HepG2 (cell line): Measurements from ENCODE around the gene IRAK3. TPM values are rescaled to one million over a fixed set of nuclear protein-coding genes. Genes with fewer than 3 reads are reported as not detected.

Experiments
- CC2D1A ChIP-seq: sonication (generic); formaldehyde crosslinking; IDR thresholded peaks from 2 replicates; pipeline ENCODE4 v1.8.1; 2023; ENCODE audit warnings: mild to moderate bottlenecking, missing genetic modification reagents
- ETV5 ChIP-seq: IDR thresholded peaks from 2 replicates; pipeline ENCODE4 v1.6.1; 2018; ENCODE audit warnings: missing biosample characterization, missing genetic modification reagents, inconsistent platforms, borderline replicate concordance
- FIP1L1 ChIP-seq: fragments of 200-400 bp; formaldehyde crosslinking; IDR thresholded peaks from 2 replicates; pipeline ENCODE4 v1.6.1; 2018; ENCODE audit warnings: low read depth, mild to moderate bottlenecking, low read length, moderate library complexity, borderline replicate concordance; ENCODE audit not compliant: insufficient read depth
- GABPA ChIP-seq, 2 experiments: IDR thresholded peaks; 2 replicates each; pipeline ENCODE4 v1.6.1; 2011 to 2016; ENCODE audit warnings: low read depth in 2 of 2, low read length in 1 of 2, missing biosample characterization in 1 of 2, missing genetic modification characterization in 1 of 2
- MEIS1 ChIP-seq: sonication (generic); formaldehyde crosslinking; IDR thresholded peaks from 2 replicates; pipeline ENCODE4 v1.9.0; 2021; ENCODE audit warnings: mild to moderate bottlenecking, missing genetic modification reagents, moderate library complexity, borderline replicate concordance
- MEIS2 ChIP-seq: sonication (generic); formaldehyde crosslinking; IDR thresholded peaks from 2 replicates; pipeline ENCODE4 v1.9.0; 2021; ENCODE audit warnings: mild to moderate bottlenecking, missing genetic modification reagents
- MYNN ChIP-seq: sonication (generic); formaldehyde crosslinking; IDR thresholded peaks from 2 replicates; pipeline ENCODE4 v1.4.0; 2020; ENCODE audit warnings: mild to moderate bottlenecking, low read depth, missing genetic modification reagents
- NCOA1 ChIP-seq: sonication (generic); formaldehyde crosslinking; IDR thresholded peaks from 2 replicates; pipeline ENCODE4 v1.9.0; 2021; ENCODE audit warnings: missing genetic modification reagents
- NFKBIZ ChIP-seq: IDR thresholded peaks from 2 replicates; pipeline ENCODE4 v1.6.1; 2018; ENCODE audit warnings: missing genetic modification reagents, missing compliant biosample characterization
- POLR2A ChIP-seq, 2 experiments: IDR thresholded peaks; 2 replicates each; pipeline ENCODE4 v1.6.1; 2011; ENCODE audit warnings: low read depth in 2 of 2, low read length in 2 of 2, mild to moderate bottlenecking in 1 of 2, moderate library complexity in 1 of 2; ENCODE audit not compliant: insufficient read depth in 1 of 2
- SAFB2 ChIP-seq: sonication (generic); formaldehyde crosslinking; IDR thresholded peaks from 2 replicates; pipeline ENCODE4 v1.5.1; 2020; ENCODE audit warnings: missing genetic modification reagents, low read depth, mild to moderate bottlenecking, borderline replicate concordance
- SMARCC2 ChIP-seq: fragments of 450-650 bp; IDR thresholded peaks from 2 replicates; pipeline ENCODE4 v1.6.1; 2017; ENCODE audit warnings: antibody characterized with exemption, mild to moderate bottlenecking
- STAT5B ChIP-seq: sonication (generic); formaldehyde crosslinking; IDR thresholded peaks from 2 replicates; pipeline ENCODE4 v1.4.0; 2020; ENCODE audit warnings: missing genetic modification reagents
- TCF12 ChIP-seq, 2 experiments: fragments of 450-650 bp in 1 of 2; sonication (generic) in 1 of 2; formaldehyde crosslinking in 1 of 2; IDR thresholded peaks; 2 replicates each; pipeline versions ENCODE4 v1.6.1 to v1.8.0; 2017 to 2022; ENCODE audit warnings: antibody characterized with exemption in 1 of 2, mild to moderate bottlenecking in 1 of 2, missing genetic modification reagents in 1 of 2, moderate library complexity in 1 of 2
- ZC3H4 ChIP-seq: sonication (generic); formaldehyde crosslinking; IDR thresholded peaks from 2 replicates; pipeline ENCODE4 v1.4.0; 2020; ENCODE audit warnings: missing genetic modification reagents, borderline replicate concordance
- ZEB1 ChIP-seq: IDR thresholded peaks from 2 replicates; pipeline ENCODE4 v1.6.1; 2012; ENCODE audit warnings: mild to moderate bottlenecking, low read depth, inconsistent platforms; ENCODE audit not compliant: insufficient replicate concordance
- ZFAT ChIP-seq: sonication (generic); formaldehyde crosslinking; conservative IDR thresholded peaks from 2 replicates; pipeline ENCODE4 v1.8.1; 2023; ENCODE audit warnings: missing genetic modification reagents, inconsistent platforms
- ZNF878 ChIP-seq: sonication (generic); formaldehyde crosslinking; IDR thresholded peaks from 2 replicates; pipeline ENCODE4 v1.8.1; 2023; ENCODE audit warnings: mild to moderate bottlenecking, missing genetic modification reagents, moderate library complexity
- polyA plus RNA-seq, 8 experiments: library from polyadenylated mRNA; depleted of rRNA in 3 of 8; stranded (reverse) in 7 of 8; unstranded in 1 of 8; fragments of >200 nt; fragmentation: Illumina TruSeq in 4 of 8; extraction: Trizol in 4 of 8; gene quantifications; 2 replicates each; pipeline versions ENCODE4 v1.2.1 to v1.2.3, GENCODE V29; 2011 to 2016; ENCODE audit warnings: low read depth in 4 of 8, missing spikeins in 1 of 8, mixed read lengths in 1 of 8; ENCODE audit not compliant: insufficient read depth in 1 of 8
- total RNA-seq, 5 experiments: library from RNA; depleted of rRNA; stranded (reverse); fragments of >200 nt; fragmentation: Illumina TruSeq; extraction: Trizol; gene quantifications; 2 replicates each; pipeline ENCODE4 v1.2.3, GENCODE V29; 2016; ENCODE audit warnings: low read depth in 1 of 5
- TF ChIP-seq, protein P1 (sequence below): sonication (generic); formaldehyde crosslinking; IDR thresholded peaks from 2 replicates; pipeline ENCODE4 v1.8.0; 2022; ENCODE audit warnings: low read depth, missing genetic modification reagents
- TF ChIP-seq, protein P2 (sequence below): sonication (generic); formaldehyde crosslinking; IDR thresholded peaks from 2 replicates; pipeline ENCODE4 v1.5.1; 2020; ENCODE audit warnings: missing genetic modification reagents, mild to moderate bottlenecking, borderline replicate concordance
- TF ChIP-seq, protein P3 (sequence below): fragments of 450-650 bp; IDR thresholded peaks from 2 replicates; pipeline ENCODE4 v1.6.1; 2016
- TF ChIP-seq, protein P4 (sequence below): sonication (generic); formaldehyde crosslinking; IDR thresholded peaks from 2 replicates; pipeline ENCODE4 v1.4.0; 2020; ENCODE audit warnings: missing genetic modification reagents

Gene IRAK3
- total and polyA plus RNA-seq, 2 of the 13 experiments (the other 11 are each of a cell fraction or from before 2014, with no cell fraction given) = 0.01 TPM; not detected in 1

DNA sequence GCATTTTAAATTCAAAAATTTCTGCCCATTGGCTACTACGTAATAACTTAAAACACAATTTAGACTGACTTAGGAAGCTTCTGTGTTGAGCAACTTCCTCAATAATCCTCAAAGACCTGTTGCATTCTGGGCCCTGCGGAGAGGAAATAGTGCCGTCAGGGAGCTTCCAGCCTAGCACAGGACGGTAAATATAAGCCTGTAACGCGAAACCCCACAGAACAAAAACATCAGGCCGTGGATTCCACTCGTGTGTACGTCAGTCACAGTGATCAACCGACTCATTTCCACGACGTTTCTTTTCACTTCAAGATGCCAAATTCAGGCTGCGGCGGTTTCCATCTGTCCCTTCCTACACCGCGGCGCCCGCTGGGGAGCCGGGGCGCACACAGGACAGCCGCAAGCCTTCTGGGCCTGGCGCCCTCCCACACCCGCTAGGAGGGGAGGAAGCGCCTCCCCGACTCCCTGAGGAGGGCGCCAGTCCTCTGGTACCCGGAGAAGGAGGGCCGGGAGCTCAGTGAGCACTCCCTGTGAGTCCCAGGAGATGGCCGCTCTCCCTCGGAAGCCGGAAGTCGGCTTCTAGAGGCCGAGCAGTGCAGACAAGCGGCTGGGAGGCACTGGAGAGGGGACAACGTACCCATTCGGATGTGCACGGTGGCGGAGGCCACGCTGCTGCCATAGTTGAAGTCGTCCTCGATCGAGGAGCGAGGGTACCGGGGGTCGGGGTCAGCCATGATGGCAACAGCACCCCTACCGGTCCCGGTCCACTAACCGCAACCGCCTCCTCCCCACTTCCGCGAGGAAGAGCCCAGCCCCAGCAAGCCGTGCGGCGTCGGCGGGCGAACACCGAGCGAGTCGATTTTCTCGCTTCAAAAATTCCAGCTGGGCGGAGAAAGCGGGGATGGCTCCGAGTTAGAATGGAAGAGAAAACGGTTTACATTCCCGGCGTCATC lies 19.5 kb upstream of the IRAK3 start, which contains the start of gene TMBIM4 (continued):
- TF ChIP-seq ZNF878 (CRISPR knock-in tag) (no peak), STAT5B (CRISPR knock-in tag) (0 out of 2 replicates have a peak, but pooled peaks have one; percentile 5), GABPA (IDR thresholded peaks at IDR 0.05; ENCODE audit: low read depth, low read length) (peak; percentile 61), GABPA (CRISPR knock-in tag; IDR thresholded peaks at IDR 0.05; ENCODE audit: low read depth) (peak; percentile 86), POLR2A (IDR thresholded peaks at IDR 0.05; ENCODE audit: insufficient read depth in 1 of 2, low read depth in 2 of 2, low read length in 2 of 2) (peak; percentile 72 to 76), ZEB1 (no peak), CC2D1A (CRISPR knock-in tag) (no peak), MEIS2 (CRISPR knock-in tag) (no peak), SAFB2 (CRISPR knock-in tag) (peak; percentile 53; the same call in 1 of the 2 replicates), MYNN (CRISPR knock-in tag) (no peak), SMARCC2 (no peak), ZC3H4 (no peak), ZFAT (CRISPR knock-in tag) (no peak), TCF12 (IDR thresholded peaks at IDR 0.05) (no peak), TCF12 (CRISPR knock-in tag; IDR thresholded peaks at IDR 0.05) (no peak), NFKBIZ (CRISPR knock-in tag) (no peak; the same call in 1 of the 2 replicates), FIP1L1 (no peak), MEIS1 (CRISPR knock-in tag) (peak; percentile 78; the same call in 1 of the 2 replicates), NCOA1 (CRISPR knock-in tag) (no peak), ETV5 (CRISPR knock-in tag) (peak; percentile 89)
- TF ChIP-seq, protein P1, sequence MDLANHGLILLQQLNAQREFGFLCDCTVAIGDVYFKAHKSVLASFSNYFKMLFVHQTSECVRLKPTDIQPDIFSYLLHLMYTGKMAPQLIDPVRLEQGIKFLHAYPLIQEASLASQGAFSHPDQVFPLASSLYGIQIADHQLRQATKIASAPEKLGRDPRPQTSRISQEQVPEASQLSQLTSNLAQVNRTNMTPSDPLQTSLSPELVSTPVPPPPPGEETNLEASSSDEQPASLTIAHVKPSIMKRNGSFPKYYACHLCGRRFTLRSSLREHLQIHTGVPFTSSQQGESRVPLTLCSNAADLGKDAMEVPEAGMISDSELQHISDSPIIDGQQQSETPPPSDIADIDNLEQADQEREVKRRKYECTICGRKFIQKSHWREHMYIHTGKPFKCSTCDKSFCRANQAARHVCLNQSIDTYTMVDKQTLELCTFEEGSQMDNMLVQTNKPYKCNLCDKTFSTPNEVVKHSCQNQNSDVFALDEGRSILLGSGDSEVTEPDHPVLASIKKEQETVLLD (CRISPR knock-in tag) = peak; percentile 78; the same call in 1 of the 2 replicates
- TF ChIP-seq, protein P2, sequence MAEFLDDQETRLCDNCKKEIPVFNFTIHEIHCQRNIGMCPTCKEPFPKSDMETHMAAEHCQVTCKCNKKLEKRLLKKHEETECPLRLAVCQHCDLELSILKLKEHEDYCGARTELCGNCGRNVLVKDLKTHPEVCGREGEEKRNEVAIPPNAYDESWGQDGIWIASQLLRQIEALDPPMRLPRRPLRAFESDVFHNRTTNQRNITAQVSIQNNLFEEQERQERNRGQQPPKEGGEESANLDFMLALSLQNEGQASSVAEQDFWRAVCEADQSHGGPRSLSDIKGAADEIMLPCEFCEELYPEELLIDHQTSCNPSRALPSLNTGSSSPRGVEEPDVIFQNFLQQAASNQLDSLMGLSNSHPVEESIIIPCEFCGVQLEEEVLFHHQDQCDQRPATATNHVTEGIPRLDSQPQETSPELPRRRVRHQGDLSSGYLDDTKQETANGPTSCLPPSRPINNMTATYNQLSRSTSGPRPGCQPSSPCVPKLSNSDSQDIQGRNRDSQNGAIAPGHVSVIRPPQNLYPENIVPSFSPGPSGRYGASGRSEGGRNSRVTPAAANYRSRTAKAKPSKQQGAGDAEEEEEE (CRISPR knock-in tag) = no peak
- TF ChIP-seq, protein P3, sequence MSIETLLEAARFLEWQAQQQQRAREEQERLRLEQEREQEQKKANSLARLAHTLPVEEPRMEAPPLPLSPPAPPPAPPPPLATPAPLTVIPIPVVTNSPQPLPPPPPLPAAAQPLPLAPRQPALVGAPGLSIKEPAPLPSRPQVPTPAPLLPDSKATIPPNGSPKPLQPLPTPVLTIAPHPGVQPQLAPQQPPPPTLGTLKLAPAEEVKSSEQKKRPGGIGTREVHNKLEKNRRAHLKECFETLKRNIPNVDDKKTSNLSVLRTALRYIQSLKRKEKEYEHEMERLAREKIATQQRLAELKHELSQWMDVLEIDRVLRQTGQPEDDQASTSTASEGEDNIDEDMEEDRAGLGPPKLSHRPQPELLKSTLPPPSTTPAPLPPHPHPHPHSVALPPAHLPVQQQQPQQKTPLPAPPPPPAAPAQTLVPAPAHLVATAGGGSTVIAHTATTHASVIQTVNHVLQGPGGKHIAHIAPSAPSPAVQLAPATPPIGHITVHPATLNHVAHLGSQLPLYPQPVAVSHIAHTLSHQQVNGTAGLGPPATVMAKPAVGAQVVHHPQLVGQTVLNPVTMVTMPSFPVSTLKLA = no peak
- TF ChIP-seq, protein P4, sequence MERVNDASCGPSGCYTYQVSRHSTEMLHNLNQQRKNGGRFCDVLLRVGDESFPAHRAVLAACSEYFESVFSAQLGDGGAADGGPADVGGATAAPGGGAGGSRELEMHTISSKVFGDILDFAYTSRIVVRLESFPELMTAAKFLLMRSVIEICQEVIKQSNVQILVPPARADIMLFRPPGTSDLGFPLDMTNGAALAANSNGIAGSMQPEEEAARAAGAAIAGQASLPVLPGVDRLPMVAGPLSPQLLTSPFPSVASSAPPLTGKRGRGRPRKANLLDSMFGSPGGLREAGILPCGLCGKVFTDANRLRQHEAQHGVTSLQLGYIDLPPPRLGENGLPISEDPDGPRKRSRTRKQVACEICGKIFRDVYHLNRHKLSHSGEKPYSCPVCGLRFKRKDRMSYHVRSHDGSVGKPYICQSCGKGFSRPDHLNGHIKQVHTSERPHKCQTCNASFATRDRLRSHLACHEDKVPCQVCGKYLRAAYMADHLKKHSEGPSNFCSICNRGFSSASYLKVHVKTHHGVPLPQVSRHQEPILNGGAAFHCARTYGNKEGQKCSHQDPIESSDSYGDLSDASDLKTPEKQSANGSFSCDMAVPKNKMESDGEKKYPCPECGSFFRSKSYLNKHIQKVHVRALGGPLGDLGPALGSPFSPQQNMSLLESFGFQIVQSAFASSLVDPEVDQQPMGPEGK (CRISPR knock-in tag) = peak; percentile 57
